Ovary (tissue), 3 donors: ENCODE measurements around the gene CYP19A1.

Experiments
- CTCF ChIP-seq, 3 donors: fragments of 450-650 bp in 2 of 3; fragments of 200-600 bp in 1 of 3; IDR thresholded peaks; one replicate each; pipeline versions ENCODE4 v1.5.1 to v1.8.0; 2016 to 2022; ENCODE audit warnings: antibody characterized with exemption in 3 of 3, mild to moderate bottlenecking in 1 of 3
- POLR2A ChIP-seq: fragments of 450-650 bp; IDR thresholded peaks from one replicate; pipeline ENCODE4 v1.6.1; 2017; ENCODE audit warnings: antibody characterized with exemption, mild to moderate bottlenecking, moderate library complexity
- donor health status: DM: no; HTN: no; CAD: no.

GRCh38 chr15:51333571-51333970, 4.8 kb downstream of the CYP19A1 start:
- no peak for TF ChIP-seq CTCF (IDR thresholded peaks at IDR 0.05)
- TF ChIP-seq POLR2A, result no peak
